ENCODE measurements around the gene ASPA.

GRCh38 chr17:3532859-3533142 is 57.0 kb downstream of the ASPA start:
- no peak for TF ChIP-seq CTCF (conservative IDR thresholded peaks at IDR 0.05)
- TF ChIP-seq ZFX (IDR thresholded peaks at IDR 0.05): no peak
